Right ventricle myocardium superior (tissue), 1 donor: ENCODE results near the gene HES4. TPM values are rescaled to one million over a fixed set of nuclear protein-coding genes. Genes with fewer than 3 reads are reported as not detected.
A peak's percentile ranks its signal among the peaks of the same experiment; 100 is the strongest.

Experiments used
- ATAC-seq: fragments of 200-7000 bp; cut with Tn5 transposase; one replicate; pipeline ENCODE4 v1.9.1; 2020; ENCODE audit warnings: mild to moderate bottlenecking; ENCODE audit not compliant: poor library complexity
- DNase-seq: peaks from one replicate; pipeline ENCODE4 v3.0.0-alpha.2; 2020
- intact Hi-C: fragments of 100-400 bp; cut with DNase I; formaldehyde crosslinking; loops from one replicate; pipeline ENCODE4 v1.11.2; 2022
- total RNA-seq: library from RNA; stranded (reverse); fragmentation: NEBNext Ultra II Directional; extraction: Animal tissue kit (Norgen Biotek cat#: 25700); gene quantifications from one replicate; pipeline ENCODE4 v1.2.1, GENCODE V29; 2021
- donor health status: DM: no; HTN: yes; CAD: no; lungs with severe emphysema.

HES4 gene
- total RNA-seq, 1 donor from 2014 or later: 27.4 TPM

DNA sequence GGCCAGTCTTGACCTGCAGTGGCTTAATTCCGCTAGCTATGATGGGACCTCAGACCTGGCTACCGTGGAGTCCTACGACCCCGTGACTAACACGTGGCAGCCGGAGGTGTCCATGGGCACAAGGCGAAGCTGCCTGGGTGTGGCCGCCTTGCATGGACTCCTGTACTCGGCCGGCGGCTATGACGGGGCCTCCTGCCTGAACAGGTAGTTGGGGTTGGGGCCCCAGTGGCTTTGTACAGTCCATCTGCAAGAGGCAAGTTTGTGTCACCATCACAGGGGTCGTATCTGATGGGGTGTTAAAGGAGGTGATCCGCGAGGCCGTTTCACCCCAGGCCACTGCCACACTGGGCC lies 36.6 kb downstream of the HES4 start:
- ATAC-seq (no peak), DNase-seq (no peak)
- intact Hi-C loops: no loop called here

DNA sequence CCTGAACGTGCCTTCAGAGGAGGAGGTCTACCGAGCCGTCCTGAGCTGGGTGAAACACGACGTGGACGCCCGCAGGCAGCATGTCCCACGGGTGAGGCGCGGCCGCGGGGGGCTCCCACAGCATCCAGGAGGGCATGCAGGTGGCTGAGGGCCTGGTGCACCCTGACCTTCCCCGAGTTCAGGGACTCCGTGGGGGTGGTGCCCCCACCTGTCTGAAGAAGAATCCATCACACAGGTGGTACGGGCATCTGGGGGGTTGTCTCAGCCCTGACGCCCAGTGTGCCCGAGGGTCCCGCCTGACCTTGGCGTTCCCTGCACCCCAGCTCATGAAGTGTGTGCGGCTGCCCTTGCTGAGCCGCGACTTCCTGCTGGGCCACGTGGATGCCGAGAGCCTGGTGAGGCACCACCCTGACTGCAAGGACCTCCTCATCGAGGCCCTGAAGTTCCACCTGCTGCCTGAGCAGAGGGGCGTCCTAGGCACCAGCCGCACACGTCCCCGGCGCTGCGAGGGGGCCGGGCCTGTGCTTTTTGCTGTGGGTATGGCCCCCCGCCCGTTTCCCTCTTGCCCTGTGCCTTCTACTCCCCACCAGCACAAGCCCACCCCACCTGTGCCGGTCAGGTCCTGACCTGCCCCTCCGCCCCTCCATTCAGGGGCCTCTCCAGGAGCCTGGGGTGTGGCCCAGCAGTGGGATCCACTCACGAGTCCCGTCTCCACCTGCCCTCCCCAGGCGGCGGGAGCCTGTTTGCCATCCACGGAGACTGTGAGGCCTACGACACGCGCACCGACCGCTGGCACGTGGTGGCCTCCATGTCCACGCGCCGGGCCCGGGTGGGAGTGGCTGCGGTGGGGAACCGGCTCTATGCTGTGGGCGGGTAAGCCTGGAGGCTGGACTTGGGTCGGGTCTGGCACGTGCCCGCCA lies 37.3 kb downstream of the HES4 start:
- intact Hi-C loops: no loop called here
- ATAC-seq (no peak), DNase-seq (no peak)

GRCh38 chr1:961132-961669 lies 38.7 kb downstream of the HES4 start:
- DNase-seq (no peak), ATAC-seq (no peak)
- intact Hi-C loops: no loop called here

GRCh38 chr1:960363-961131 lies 39.4 kb downstream of the HES4 start, which contains the start of gene KLHL17:
Gene KLHL17 (plus strand): TSS chr1:960584. CDS start chr1:960694, 110 bp downstream.
- ATAC-seq (peak; percentile 75), DNase-seq (peak; percentile 89)
- intact Hi-C loops: no loop called here

DNA sequence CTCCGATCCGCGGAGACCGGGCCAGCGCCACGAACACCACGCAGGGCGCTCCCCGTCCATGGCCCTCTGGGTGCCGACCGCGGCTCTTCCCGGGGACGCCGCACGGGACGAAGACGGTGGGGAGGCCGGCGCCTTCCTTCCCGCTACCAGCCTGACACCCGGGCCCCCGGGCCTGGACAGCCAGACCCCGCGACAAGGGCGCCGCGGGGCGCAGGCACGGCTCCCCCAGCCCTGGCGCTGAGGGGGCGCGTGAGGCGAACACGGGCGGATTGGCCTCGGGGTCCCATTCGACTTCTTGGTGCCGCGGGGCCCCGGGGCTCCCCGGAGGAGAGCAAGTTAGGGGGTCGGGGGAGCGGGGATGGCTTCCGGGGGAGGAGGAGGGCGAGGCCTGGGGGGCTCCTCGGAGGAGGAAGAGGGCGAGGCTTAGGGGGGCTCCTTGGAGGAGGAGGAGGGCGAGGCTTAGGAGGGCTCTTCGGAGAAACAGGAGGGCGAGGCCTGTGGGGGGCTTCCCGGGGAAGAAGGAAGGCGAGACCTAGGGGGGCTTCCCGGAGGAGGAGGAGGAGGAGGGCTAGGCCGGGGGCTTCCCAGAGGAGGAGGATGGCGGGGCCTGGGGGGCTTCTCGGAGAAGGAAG lies 40.0 kb downstream of the HES4 start:
- ATAC-seq: peak; percentile 25
- DNase-seq: no peak
- intact Hi-C loops: no loop called here

- ATAC-seq (peak; percentile 96), DNase-seq (peak; percentile 96)
- intact Hi-C loops: no loop called here
Measured at GRCh38 chr1:958823-959730, 40.8 kb downstream of the HES4 start, which contains the start of gene NOC2L. Gene NOC2L (minus strand): TSS chr1:959256. CDS start chr1:959240, 16 bp downstream.

GRCh38 chr1:956636-957035 lies 43.3 kb downstream of the HES4 start:
- ATAC-seq: no peak
- DNase-seq: no peak
- intact Hi-C loops: no loop called here

DNA sequence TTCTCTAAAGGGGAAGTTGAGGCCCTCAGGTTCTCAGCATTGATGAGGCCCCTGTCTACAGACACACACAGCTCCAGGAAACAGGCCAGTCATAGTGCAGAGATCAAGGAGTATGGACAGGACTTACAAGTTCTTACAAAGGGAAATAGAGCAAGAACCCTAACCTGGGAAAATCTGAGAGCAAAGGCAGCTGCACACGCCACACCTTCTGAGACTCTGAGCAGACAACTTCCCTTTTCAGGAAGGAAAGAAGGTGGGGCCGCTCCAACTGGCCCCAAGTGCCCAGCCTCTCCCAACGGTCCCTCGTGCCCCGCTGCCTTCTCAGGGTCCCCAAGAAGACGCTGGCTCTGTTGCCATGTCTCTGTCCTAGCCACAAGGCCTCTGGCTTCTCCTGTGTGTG lies 44.4 kb downstream of the HES4 start:
- ATAC-seq (no peak), DNase-seq (no peak)
- intact Hi-C loops: no loop called here

- intact Hi-C loops: no loop called here
- no peak for DNase-seq
- ATAC-seq: no peak
Measured at GRCh38 chr1:954927-955326, 45.0 kb downstream of the HES4 start.

- DNase-seq (no peak), ATAC-seq (no peak)
- intact Hi-C loops: no loop called here
Measured at GRCh38 chr1:953524-954320, 46.2 kb downstream of the HES4 start.

GRCh38 chr1:952603-953002 lies 47.3 kb downstream of the HES4 start:
- intact Hi-C loops: no loop called here
- DNase-seq (no peak), ATAC-seq (no peak)

DNA sequence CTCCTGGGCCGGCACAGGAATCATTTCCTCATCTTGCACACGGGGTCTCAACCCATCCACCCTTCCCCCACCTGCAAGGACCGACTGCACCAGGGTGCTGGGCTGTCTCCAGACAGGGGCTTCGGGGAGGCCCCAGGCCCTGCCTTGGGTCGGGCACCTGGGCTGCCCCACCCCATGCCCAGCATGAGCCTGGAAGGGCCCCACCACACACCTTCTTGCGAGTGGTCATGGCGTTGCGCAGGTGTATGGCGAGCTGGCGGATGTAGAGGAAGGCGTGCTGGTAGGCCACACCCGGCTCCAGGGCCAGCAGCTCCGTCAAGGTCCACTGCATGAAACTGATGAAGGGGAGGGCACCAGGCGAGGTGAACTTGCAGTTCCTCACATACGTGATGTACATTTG lies 47.7 kb downstream of the HES4 start:
- no peak for DNase-seq
- intact Hi-C loops: no loop called here
- no peak for ATAC-seq

GRCh38 chr1:951364-951763 lies 48.5 kb downstream of the HES4 start:
- DNase-seq (no peak), ATAC-seq (no peak)
- intact Hi-C loops: no loop called here

DNA sequence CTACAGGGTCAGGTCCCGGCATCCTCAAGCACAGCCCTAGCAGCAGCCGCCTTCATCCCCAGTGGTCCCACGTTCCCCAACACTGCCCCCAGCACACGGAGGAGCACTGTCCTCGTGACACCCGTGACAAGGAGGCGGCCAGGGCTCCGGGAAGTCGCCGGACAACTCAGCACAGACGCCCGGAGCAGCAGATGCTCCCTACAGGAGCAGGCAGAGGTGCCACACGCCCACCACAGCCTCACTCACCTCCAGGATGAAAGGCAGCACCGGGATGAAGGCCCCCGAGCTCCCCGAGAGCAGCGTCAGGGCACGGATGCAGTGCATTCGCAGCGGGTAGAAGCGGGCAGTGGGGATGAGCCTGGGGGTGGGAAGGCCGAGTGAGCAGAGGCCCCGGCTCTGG lies 49.0 kb downstream of the HES4 start:
- ATAC-seq: no peak
- intact Hi-C loops: no loop called here

DNA sequence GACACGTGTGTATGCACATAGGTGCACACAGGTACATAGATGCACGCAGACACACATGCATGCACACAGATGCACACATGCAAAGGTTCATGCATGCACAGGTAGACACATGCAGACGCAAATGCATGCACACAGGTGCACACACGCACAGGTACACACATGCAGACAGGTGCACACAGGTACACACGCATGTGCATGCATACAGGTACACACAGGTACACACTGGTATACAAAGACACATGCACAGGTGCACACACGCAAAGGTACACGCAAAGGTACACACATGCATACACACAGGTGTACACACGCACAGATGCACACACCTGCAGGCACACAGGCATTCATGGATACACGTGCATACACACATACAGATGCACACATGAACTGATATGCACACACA lies 49.6 kb downstream of the HES4 start:
- ATAC-seq (no peak), DNase-seq (no peak)
- intact Hi-C loops: no loop called here

More for the DNA sequence above, 49.0 kb downstream of the HES4 start:
- DNase-seq: no peak
